Mesodermal cell (in vitro differentiated cells): ENCODE measurements around the gene PGAP3.
"Not testable (repeated sequence)": the region's sequence is repeated elsewhere in the genome, so short reads cannot be mapped to it uniquely, and the experiment has no call there.

Source experiments
- H3K27ac ChIP-seq: 2 replicates; pipeline ENCODE4 v1.7.0; 2013; ENCODE audit warnings: mild to moderate bottlenecking, low read depth, low read length, moderate library complexity; ENCODE audit not compliant: severe bottlenecking
- H3K36me3 ChIP-seq: 2 replicates; pipeline ENCODE4 v1.7.1; 2013; ENCODE audit warnings: mild to moderate bottlenecking, low read length, moderate library complexity; ENCODE audit not compliant: control insufficient read depth, insufficient read depth
- H3K4me1 ChIP-seq: one replicate; pipeline ENCODE4 v1.7.1; 2013; ENCODE audit warnings: mild to moderate bottlenecking, low read length; ENCODE audit not compliant: insufficient read depth, control insufficient read depth, poor library complexity, severe bottlenecking
- H3K4me3 ChIP-seq: 2 replicates; pipeline ENCODE4 v1.7.0; 2013; ENCODE audit warnings: low read length, control low read depth, mild to moderate bottlenecking; ENCODE audit not compliant: insufficient read depth, poor library complexity, severe bottlenecking; ENCODE audit errors: extremely low read depth
- H3K9me3 ChIP-seq: 2 replicates; pipeline ENCODE4 v1.7.1; 2013; ENCODE audit warnings: mild to moderate bottlenecking, low read length, moderate library complexity; ENCODE audit not compliant: control insufficient read depth
- WGBS, 2 experiments: methylation state at CpG; one replicate each; pipeline ENCODE4 v1.1.5; 2013; ENCODE audit warnings: missing lambda C conversion rate in 2 of 2; ENCODE audit not compliant: insufficient coverage in 2 of 2; 5-methylcytosine and 5-hydroxymethylcytosine counted together

Gene PGAP3

DNA sequence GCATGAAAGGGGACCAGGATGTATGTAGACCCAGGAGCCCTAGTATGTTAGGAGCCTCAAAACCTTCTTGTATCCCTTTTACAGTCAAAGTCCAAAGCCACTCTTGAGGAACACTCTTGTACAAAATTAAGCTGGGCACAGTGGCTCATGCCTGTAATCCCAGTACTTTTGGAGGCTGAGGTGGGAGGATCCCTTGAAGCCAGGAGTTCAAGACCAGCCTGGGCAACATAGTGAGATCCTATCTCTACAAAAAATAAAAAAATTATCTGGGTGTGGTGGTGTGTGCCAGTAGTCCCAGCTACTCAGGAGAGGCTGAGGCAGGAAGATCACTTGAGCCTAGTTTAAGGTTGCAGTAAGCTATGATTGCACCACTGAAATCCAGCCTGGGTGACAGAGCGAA is 38.1 kb upstream of the PGAP3 start:
- H3K4me1 ChIP-seq, H3K27ac ChIP-seq, H3K9me3 ChIP-seq, H3K4me3 ChIP-seq: not testable (repeated sequence)
- H3K36me3 ChIP-seq = peaks cover 60% of the 10 kb centered on the region
- WGBS, 2 experiments = no CpG with 5 or more reads among the region's 1 CpG

GRCh38 chr17:39724731-39725130 is 36.9 kb upstream of the PGAP3 start:
- 97 to 98% methylated on average over 10 to 13 of the region's 13 CpGs for WGBS, 2 experiments
- Histone ChIP-seq H3K27ac (no peak overlapping the region), H3K4me3 (no peak overlapping the region), H3K9me3 (no peaks in the 10 kb centered on the region), H3K4me1 (no peaks in the 10 kb centered on the region), H3K36me3 (peaks cover 70% of the 10 kb centered on the region)

DNA sequence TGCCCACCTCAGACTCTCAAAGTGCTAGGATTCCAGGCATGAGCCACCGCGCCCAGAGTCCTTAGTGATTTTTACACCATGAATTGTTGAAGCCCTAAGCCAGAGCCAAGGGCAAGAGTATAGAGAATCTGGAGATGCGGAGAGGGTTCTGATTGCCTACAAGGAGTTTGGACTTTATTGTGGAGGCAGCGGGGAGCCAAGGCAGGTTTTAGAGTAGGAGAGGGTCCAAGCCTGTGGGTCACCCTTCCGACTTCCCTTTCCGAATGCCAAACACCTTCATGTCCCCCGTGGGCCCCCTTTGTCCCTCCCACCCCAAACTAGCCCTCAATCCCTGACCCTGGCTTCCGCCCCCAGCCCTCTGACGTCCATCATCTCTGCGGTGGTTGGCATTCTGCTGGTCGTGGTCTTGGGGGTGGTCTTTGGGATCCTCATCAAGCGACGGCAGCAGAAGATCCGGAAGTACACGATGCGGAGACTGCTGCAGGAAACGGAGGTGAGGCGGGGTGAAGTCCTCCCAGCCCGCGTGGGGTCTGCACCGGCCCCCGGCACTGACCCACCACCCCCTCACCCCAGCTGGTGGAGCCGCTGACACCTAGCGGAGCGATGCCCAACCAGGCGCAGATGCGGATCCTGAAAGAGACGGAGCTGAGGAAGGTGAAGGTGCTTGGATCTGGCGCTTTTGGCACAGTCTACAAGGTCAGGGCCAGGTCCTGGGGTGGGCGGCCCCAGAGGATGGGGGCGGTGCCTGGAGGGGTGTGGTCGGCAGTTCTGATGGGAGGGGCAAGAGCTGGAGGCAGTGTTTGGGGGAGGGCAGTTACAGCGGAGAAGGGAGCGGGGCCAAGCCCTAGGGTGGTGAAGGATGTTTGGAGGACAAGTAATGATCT is 35.4 kb upstream of the PGAP3 start:
- Histone ChIP-seq H3K4me3 (no peak overlapping the region), H3K4me1 (no peaks in the 10 kb centered on the region), H3K36me3 (peaks cover 68% of the 10 kb centered on the region), H3K27ac (no peak overlapping the region), H3K9me3 (no peaks in the 10 kb centered on the region)
- WGBS, 2 experiments = 75 to 91% methylated on average over 15 to 28 of the region's 34 CpGs

DNA sequence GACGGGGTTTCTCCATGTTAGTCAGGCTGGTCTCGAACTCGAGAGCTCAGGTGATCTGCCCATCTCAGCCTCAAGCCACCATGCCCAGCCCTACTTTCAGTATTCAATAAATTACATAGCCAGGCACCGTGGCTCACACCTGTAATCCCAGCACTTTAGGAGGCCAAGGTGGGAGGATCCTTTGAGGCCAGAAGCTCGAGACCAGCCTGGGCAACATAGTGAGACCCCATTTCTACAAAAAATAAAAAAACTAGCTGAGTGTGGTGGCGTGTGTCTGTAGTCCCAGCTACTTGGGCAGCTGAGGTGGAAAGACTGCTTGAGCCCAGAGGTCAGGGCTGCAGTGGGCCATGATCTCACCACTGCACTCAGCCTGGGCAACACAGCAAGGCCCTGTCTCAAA is 34.2 kb upstream of the PGAP3 start:
- Histone ChIP-seq H3K27ac (no peak overlapping the region), H3K4me1 (no peaks in the 10 kb centered on the region), H3K9me3 (no peaks in the 10 kb centered on the region), H3K4me3 (no peak overlapping the region), H3K36me3 (peaks cover 66% of the 10 kb centered on the region)
- WGBS, 2 experiments = 75 to 100% methylated on average over 2 to 4 of the region's 6 CpGs

DNA sequence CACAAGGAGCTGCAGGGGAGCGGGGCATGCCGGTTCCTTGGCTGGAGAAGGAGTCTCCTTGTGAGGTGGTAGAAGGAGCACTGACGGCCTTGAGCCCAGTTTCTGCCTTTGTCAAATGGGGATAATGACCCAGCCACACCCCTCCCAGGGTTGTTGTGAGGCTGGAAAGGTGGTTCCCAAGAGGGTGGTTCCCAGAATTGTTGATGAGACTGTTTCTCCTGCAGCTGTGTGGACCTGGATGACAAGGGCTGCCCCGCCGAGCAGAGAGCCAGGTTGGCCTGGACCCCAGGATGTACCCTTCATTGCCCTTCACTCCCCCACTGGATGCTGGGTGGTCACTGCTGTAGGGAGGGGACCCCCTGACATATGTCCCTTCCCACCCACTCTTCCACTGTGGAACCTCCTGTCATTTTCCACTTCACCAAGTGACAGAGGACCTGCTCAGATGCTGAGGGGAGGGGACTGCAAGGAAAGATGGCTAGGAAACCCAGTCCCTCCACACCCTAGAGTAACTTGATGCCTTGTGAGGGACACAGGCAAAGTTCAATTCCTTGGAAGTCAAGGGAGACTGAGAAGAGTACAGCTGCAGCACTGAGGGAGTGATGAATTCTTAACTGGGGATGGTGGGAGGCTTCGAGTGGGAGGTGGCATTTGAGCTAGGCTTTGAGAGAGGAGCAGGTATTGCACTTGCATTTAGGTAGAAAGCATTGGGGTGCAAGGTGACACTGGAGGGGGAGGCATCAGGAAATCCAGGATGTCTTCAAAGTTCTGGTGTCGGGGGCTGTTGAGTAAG is 31.9 kb upstream of the PGAP3 start:
- no peak overlapping the region for H3K27ac ChIP-seq
- H3K4me1 ChIP-seq = no peaks in the 10 kb centered on the region
- no peaks in the 10 kb centered on the region for H3K9me3 ChIP-seq
- peaks cover 71% of the 10 kb centered on the region for H3K36me3 ChIP-seq
- whole genome bisulfite sequencing, 2 experiments = 78 to 97% methylated on average over 2 to 4 of the region's 7 CpGs
- H3K4me3 ChIP-seq = no peak overlapping the region

GRCh38 chr17:39717660-39718059 is 29.8 kb upstream of the PGAP3 start:
- Histone ChIP-seq H3K4me1 (no peaks in the 10 kb centered on the region), H3K27ac (no peak overlapping the region), H3K4me3 (no peak overlapping the region), H3K9me3 (no peaks in the 10 kb centered on the region), H3K36me3 (peaks cover 69% of the 10 kb centered on the region)
- WGBS, 2 experiments = 95 to 100% methylated on average over 6 of the region's 6 CpGs

DNA sequence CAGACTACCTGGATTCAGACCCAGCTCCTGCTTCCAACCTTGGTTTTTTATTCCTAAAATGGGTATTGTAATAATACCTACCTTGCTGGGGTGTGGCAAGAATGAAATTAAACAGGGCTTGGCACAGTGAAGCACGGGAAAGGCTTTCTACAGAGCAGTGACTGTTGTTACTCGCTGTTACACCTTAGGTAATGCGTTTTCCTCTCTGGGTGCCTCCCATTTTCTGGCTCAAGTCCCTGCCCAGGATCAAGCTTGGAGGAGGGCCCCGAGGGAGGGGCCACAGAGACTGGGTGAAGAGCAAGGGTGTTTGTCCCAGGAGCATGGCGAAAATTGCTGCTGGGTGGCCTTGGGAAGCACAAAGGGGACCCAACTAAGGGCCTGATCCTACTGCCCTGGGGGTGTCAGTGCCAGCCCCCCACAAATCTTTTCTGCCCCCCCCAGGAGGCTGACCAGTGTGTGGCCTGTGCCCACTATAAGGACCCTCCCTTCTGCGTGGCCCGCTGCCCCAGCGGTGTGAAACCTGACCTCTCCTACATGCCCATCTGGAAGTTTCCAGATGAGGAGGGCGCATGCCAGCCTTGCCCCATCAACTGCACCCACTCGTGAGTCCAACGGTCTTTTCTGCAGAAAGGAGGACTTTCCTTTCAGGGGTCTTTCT is 29.2 kb upstream of the PGAP3 start:
- Histone ChIP-seq H3K36me3 (peaks cover 70% of the 10 kb centered on the region), H3K27ac (no peak overlapping the region), H3K4me3 (no peak overlapping the region), H3K4me1 (no peaks in the 10 kb centered on the region), H3K9me3 (no peaks in the 10 kb centered on the region)
- 90 to 92% methylated on average over 8 to 11 of the region's 11 CpGs for WGBS, 2 experiments

DNA sequence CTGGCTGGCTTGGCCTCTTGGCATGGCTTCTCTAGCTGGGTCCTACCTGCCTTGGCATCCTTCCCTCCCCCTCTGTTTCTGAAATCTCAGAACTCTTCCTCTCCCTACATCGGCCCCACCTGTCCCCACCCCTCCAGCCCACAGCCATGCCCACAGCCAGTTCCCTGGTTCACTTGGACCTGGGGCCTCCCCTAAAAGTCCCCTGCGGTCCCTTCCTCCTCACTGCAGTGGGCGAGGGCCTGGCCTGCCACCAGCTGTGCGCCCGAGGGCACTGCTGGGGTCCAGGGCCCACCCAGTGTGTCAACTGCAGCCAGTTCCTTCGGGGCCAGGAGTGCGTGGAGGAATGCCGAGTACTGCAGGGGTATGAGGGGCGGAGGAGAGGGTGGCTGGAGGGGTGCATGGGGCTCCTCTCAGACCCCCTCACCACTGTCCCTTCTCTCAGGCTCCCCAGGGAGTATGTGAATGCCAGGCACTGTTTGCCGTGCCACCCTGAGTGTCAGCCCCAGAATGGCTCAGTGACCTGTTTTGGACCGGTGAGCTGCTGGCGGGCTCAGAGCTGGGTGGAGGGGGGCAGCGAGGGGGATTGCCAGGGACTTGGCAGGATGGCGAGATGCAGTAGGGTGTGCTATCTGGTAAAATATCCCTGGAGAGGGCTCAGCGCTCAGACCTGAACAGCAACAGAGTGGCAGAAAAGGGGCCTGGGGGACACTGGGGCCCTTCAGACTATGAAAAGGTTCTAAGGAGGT is 28.4 kb upstream of the PGAP3 start:
- Histone ChIP-seq H3K4me3 (no peak overlapping the region), H3K4me1 (no peaks in the 10 kb centered on the region), H3K9me3 (no peaks in the 10 kb centered on the region), H3K27ac (no peak overlapping the region), H3K36me3 (peaks cover 74% of the 10 kb centered on the region)
- WGBS, 2 experiments = 95 to 100% methylated on average over 6 to 15 of the region's 15 CpGs

DNA sequence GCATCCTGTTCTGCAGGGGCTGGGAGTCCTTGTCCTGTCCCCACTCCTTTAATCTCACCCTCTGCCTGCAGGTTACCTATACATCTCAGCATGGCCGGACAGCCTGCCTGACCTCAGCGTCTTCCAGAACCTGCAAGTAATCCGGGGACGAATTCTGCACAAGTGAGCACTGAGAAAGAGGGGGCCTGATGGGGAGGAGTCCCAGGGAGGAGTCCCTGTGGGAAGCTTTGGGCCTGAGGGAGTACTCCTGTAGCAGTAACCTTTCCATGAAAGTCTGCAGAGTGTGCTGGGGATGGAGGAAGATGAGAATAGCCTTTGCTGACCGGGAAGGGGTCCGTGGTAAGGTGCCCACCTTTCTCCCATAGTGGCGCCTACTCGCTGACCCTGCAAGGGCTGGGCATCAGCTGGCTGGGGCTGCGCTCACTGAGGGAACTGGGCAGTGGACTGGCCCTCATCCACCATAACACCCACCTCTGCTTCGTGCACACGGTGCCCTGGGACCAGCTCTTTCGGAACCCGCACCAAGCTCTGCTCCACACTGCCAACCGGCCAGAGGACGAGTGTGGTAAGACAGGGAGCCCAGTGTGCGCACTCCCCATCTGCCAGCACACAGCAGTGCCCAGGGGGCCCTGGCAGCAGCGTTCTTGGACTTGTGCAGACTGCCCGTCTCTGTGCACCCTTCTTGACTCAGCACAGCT is 27.7 kb upstream of the PGAP3 start:
- Histone ChIP-seq H3K27ac (no peak overlapping the region), H3K36me3 (peaks cover 76% of the 10 kb centered on the region), H3K4me3 (no peak overlapping the region), H3K4me1 (no peaks in the 10 kb centered on the region), H3K9me3 (no peaks in the 10 kb centered on the region)
- 94% methylated on average over 15 to 18 of the region's 18 CpGs for WGBS, 2 experiments

GRCh38 chr17:39714234-39714633 is 26.4 kb upstream of the PGAP3 start:
- H3K27ac ChIP-seq = no peak overlapping the region

More at GRCh38 chr17:39714234-39714633, 26.4 kb upstream of the PGAP3 start:
- Histone ChIP-seq H3K36me3 (peaks cover 76% of the 10 kb centered on the region), H3K9me3 (no peaks in the 10 kb centered on the region), H3K4me1 (no peaks in the 10 kb centered on the region), H3K4me3 (no peak overlapping the region)
- 100% methylated on average over 3 of the region's 4 CpGs for WGBS, 2 experiments
